Ectodermal cell (in vitro differentiated cells): ENCODE data around the gene DDX56.

Experiments
- H3K27ac ChIP-seq: 2 replicates; pipeline ENCODE4 v1.7.0; 2013; ENCODE audit warnings: mild to moderate bottlenecking, low read depth, low read length; ENCODE audit not compliant: insufficient read depth, poor library complexity, severe bottlenecking
- H3K27me3 ChIP-seq: 2 replicates; pipeline ENCODE4 v1.7.0; 2013; ENCODE audit warnings: mild to moderate bottlenecking, low read length; ENCODE audit not compliant: insufficient read depth, control insufficient read depth, poor library complexity, severe bottlenecking
- H3K36me3 ChIP-seq: one replicate; pipeline ENCODE4 v1.7.0; 2013; ENCODE audit warnings: low read length; ENCODE audit not compliant: control insufficient read depth, insufficient read depth
- H3K4me1 ChIP-seq: one replicate; pipeline ENCODE4 v1.7.0; 2013; ENCODE audit warnings: low read length; ENCODE audit not compliant: control insufficient read depth, insufficient read depth
- H3K4me3 ChIP-seq: 2 replicates; pipeline ENCODE4 v1.7.0; 2013; ENCODE audit warnings: low read depth, low read length, control low read depth; ENCODE audit not compliant: insufficient read depth
- H3K9me3 ChIP-seq: 2 replicates; pipeline ENCODE4 v1.7.0; 2013; ENCODE audit warnings: mild to moderate bottlenecking, low read length, moderate library complexity; ENCODE audit not compliant: control insufficient read depth
- WGBS, 2 experiments: methylation state at CpG; one replicate each; pipeline ENCODE4 v1.1.7; 2013; ENCODE audit warnings: missing lambda C conversion rate in 2 of 2; 5-methylcytosine and 5-hydroxymethylcytosine counted together

DDX56 gene

GRCh38 chr7:44574287-44574872 lies 672 bp upstream of the DDX56 start:
- Histone ChIP-seq H3K4me1 (peaks cover 12% of the 10 kb centered on the region), H3K36me3 (peaks cover 37% of the 10 kb centered on the region), H3K27ac (peak overlapping the region; percentile 30), H3K4me3 (peak overlapping the region; percentile 80), H3K27me3 (no peaks in the 10 kb centered on the region), H3K9me3 (no peaks in the 10 kb centered on the region)
- WGBS, 2 experiments, result 43 to 44% methylated on average over 14 to 15 of the region's 18 CpGs

- Histone ChIP-seq H3K27me3 (no peaks in the 10 kb centered on the region), H3K4me3 (peak overlapping the region; percentile 80), H3K27ac (no peak overlapping the region), H3K4me1 (peaks cover 12% of the 10 kb centered on the region), H3K36me3 (peaks cover 44% of the 10 kb centered on the region), H3K9me3 (no peaks in the 10 kb centered on the region)
- 84 to 89% methylated on average over 5 of the region's 5 CpGs for whole genome bisulfite sequencing, 2 experiments
Measured at GRCh38 chr7:44572771-44573170, 937 bp downstream of the DDX56 start.

GRCh38 chr7:44569959-44570358 lies 3.7 kb downstream of the DDX56 start:
- peaks cover 60% of the 10 kb centered on the region for H3K36me3 ChIP-seq

GRCh38 chr7:44568771-44569560 lies 4.7 kb downstream of the DDX56 start:
- H3K36me3 ChIP-seq, result peaks cover 66% of the 10 kb centered on the region

More at GRCh38 chr7:44569959-44570358, 3.7 kb downstream of the DDX56 start:
- Histone ChIP-seq H3K9me3 (no peaks in the 10 kb centered on the region), H3K27ac (no peak overlapping the region), H3K27me3 (no peaks in the 10 kb centered on the region), H3K4me3 (no peak overlapping the region), H3K4me1 (peaks cover 10% of the 10 kb centered on the region)
- 92 to 97% methylated on average over 9 of the region's 9 CpGs for WGBS, 2 experiments

GRCh38 chr7:44567884-44568283 lies 5.8 kb downstream of the DDX56 start:
- Histone ChIP-seq H3K27ac (no peak overlapping the region), H3K9me3 (no peaks in the 10 kb centered on the region), H3K36me3 (peaks cover 66% of the 10 kb centered on the region), H3K27me3 (no peaks in the 10 kb centered on the region), H3K4me3 (no peak overlapping the region), H3K4me1 (peaks cover 5% of the 10 kb centered on the region)
- WGBS, 2 experiments, result 94 to 97% methylated on average over 6 of the region's 6 CpGs

More at GRCh38 chr7:44568771-44569560, 4.7 kb downstream of the DDX56 start:
- Histone ChIP-seq H3K9me3 (no peaks in the 10 kb centered on the region), H3K27me3 (no peaks in the 10 kb centered on the region), H3K4me1 (peaks cover 5% of the 10 kb centered on the region), H3K27ac (no peak overlapping the region), H3K4me3 (no peak overlapping the region)
- 93 to 95% methylated on average over 17 of the region's 17 CpGs for WGBS, 2 experiments

- no peaks in the 10 kb centered on the region for H3K4me1 ChIP-seq
- H3K4me3 ChIP-seq, result no peak overlapping the region
- no peaks in the 10 kb centered on the region for H3K9me3 ChIP-seq
- H3K36me3 ChIP-seq, result peaks cover 55% of the 10 kb centered on the region
- H3K27ac ChIP-seq, result no peak overlapping the region
- 94% methylated on average over 5 of the region's 5 CpGs for WGBS, 2 experiments
- H3K27me3 ChIP-seq, result no peaks in the 10 kb centered on the region
Measured at GRCh38 chr7:44566680-44567079, 7.0 kb downstream of the DDX56 start.

- Histone ChIP-seq H3K4me3 (no peak overlapping the region), H3K36me3 (peaks cover 49% of the 10 kb centered on the region), H3K27ac (no peak overlapping the region), H3K4me1 (no peaks in the 10 kb centered on the region), H3K9me3 (no peaks in the 10 kb centered on the region), H3K27me3 (no peaks in the 10 kb centered on the region)
- WGBS, 2 experiments, result 91 to 93% methylated on average over 15 to 16 of the region's 16 CpGs
Measured at GRCh38 chr7:44565795-44566559, 7.7 kb downstream of the DDX56 start.

- no peak overlapping the region for H3K27ac ChIP-seq
- no peak overlapping the region for H3K4me3 ChIP-seq
- H3K36me3 ChIP-seq, result peaks cover 43% of the 10 kb centered on the region
- H3K9me3 ChIP-seq, result no peaks in the 10 kb centered on the region
- no peaks in the 10 kb centered on the region for H3K4me1 ChIP-seq
- WGBS, 2 experiments, result 75 to 77% methylated on average over 13 of the region's 13 CpGs
- no peaks in the 10 kb centered on the region for H3K27me3 ChIP-seq
Measured at GRCh38 chr7:44565097-44565794, 8.5 kb downstream of the DDX56 start.

GRCh38 chr7:44564606-44565005 lies 9.1 kb downstream of the DDX56 start:
- Histone ChIP-seq H3K27me3 (no peaks in the 10 kb centered on the region), H3K4me1 (no peaks in the 10 kb centered on the region), H3K27ac (no peak overlapping the region), H3K9me3 (no peaks in the 10 kb centered on the region), H3K4me3 (no peak overlapping the region), H3K36me3 (peaks cover 36% of the 10 kb centered on the region)
- WGBS, 2 experiments, result 93 to 95% methylated on average over 2 of the region's 2 CpGs
